Activated T-cell treated with anti-CD3 and anti-CD28 coated beads for 24 hours (primary cell): Measurements from ENCODE around the gene RBBP8NL.

Experiments used
- DNase-seq: peaks from one replicate; pipeline ENCODE4 v3.0.0-alpha.2; 2020; ENCODE audit warnings: low read depth

Gene RBBP8NL

GRCh38 chr20:62362991-62363919 lies 64.1 kb downstream of the RBBP8NL start:
- DNase-seq = no peak

GRCh38 chr20:62362590-62362940 lies 64.8 kb downstream of the RBBP8NL start:
- no peak for DNase-seq

GRCh38 chr20:62361799-62362589 lies 65.3 kb downstream of the RBBP8NL start:
- no peak for DNase-seq

GRCh38 chr20:62360854-62361798 lies 66.2 kb downstream of the RBBP8NL start:
- DNase-seq = no peak
